LHCN-M2 (cell line): Measurements from ENCODE around the gene TMEM223. TPM values are rescaled to one million over a fixed set of nuclear protein-coding genes. Genes with fewer than 3 reads are reported as not detected.
A peak's percentile ranks its signal among the peaks of the same experiment; 100 is the strongest.
"Not testable (repeated sequence)": the region's sequence is repeated elsewhere in the genome, so short reads cannot be mapped to it uniquely, and the experiment has no call there.

Experiments used
- DNase-seq: peaks from one replicate; pipeline ENCODE4 v3.0.0-alpha.2; 2012; ENCODE audit warnings: low read depth
- polyA plus RNA-seq: library from polyadenylated mRNA; unstranded; fragments of >200 nt; gene quantifications from one replicate; pipeline ENCODE4 v1.2.1, GENCODE V29; 2012; ENCODE audit warnings: missing spikeins
- total RNA-seq: library from RNA; depleted of rRNA; stranded (reverse); fragments of >200 nt; gene quantifications from 2 replicates; pipeline ENCODE4 v1.2.3, GENCODE V29; 2014; rRNA removed

The TMEM223 gene, protein sequence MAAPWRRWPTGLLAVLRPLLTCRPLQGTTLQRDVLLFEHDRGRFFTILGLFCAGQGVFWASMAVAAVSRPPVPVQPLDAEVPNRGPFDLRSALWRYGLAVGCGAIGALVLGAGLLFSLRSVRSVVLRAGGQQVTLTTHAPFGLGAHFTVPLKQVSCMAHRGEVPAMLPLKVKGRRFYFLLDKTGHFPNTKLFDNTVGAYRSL
- total RNA-seq = 26.9 and 32.6 TPM in 2 replicates
- 16.8 TPM for polyA plus RNA-seq

DNA sequence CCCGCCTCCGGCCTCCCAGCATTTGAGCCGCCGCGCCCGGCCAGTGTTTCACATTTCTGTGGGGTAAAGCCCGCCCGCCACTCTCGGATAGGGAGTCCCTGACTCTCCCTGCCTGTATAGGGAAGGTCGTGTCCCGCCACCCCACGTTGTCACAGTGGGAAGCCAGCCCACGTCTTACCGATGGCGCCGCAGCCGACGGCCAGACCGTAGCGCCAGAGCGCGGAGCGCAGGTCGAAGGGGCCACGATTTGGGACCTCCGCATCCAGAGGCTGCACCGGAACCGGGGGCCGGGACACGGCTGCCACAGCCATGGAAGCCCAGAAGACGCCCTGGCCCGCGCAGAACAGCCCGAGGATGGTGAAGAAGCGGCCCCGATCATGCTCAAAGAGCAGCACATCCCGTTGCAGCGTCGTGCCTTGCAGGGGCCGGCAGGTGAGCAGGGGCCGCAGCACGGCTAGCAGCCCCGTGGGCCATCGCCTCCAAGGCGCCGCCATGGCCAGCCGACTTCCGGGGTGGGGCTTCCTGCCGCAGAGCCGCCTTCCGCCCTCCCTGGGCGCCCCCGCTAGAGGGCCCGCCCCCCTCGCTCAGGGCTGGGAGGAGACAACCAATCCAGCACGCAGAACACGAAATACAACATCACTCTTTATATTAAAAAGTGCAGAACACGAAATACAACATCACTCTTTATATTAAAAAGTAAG lies at the start of gene TMEM223:
TMEM223 (minus strand) TSS at position 506 of the 701 bp plus-strand sequence; CDS start at position 494, 12 bp downstream.
- DNase-seq = peak; percentile 76

DNA sequence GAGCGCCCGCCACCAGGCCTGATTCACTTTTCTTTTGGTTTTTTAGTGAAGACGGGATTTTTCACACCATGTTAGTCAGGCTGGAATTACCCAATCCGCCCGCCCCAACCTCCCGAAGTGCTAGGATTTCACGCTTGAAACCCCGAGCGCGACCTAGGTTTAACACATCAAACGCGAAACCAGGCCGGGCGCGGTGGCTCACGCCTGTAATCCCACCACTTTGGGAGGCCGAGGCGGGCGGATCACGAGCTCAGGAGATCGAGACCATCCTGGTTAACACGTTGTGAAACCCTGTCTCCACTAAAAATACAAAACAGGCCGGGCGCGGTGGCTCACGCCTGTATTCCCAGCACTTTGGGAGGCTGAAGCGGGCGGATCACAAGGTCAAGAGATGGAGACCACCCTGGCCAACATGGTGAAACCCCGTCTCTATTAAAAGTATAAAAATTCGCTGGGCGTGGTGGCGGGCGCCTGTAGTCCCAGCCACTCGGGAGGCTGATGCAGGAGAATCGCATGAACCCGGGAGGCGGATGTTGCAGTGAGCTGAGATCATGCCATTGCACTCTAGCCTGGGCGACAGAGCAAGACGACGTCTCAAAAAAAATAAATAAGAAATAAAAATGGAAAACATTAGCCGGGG lies 49.0 kb upstream of the TMEM223 start:
- DNase-seq = peak; percentile 73

DNA sequence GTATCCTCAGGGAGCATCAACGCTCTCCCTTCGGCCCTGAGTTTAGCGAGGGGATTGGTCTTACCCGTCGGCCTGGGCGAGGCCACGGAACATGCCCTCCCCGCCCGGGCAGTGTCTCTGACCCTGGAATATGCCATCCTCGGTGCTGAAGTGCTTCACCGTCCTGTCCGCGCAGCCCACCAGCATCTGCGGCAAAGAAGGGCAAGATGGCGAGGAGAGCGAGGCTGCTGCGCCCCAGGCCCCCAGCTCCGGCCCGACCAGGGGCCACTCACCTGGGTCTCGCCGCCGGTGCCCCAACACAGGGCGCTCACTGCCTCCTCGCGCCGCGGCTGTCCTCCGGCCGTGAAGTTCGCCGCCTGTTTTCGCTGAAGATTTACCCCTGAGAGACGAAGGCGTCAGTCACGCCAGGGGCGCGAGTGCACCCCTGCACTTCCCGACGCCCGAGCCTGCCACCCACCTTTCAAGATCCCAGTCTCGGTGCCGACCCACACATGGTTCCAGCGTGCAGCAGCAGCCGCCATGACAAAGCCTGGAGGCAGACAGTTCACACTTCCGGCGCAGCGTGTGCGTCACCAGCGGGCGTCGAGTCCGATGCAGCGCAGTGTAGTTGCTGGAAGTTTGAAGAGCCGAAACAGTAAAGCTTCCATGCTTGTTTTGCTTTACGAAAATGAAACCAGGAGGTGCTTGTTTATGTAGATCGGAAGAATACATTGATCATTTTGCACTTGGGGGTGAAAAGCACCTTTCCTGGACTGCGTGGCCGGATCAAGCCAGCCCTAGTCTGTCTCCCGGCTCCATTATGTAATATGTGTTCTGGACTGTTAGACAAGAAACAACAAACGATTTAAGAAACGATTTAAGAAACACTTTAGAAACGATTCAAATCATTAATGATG lies 47.5 kb upstream of the TMEM223 start, which contains the start of gene WDR74:
WDR74 (minus strand) TSS at position 541 of the 896 bp plus-strand sequence; CDS start at position 521, 20 bp downstream.
- peak; percentile 92 for DNase-seq

DNA sequence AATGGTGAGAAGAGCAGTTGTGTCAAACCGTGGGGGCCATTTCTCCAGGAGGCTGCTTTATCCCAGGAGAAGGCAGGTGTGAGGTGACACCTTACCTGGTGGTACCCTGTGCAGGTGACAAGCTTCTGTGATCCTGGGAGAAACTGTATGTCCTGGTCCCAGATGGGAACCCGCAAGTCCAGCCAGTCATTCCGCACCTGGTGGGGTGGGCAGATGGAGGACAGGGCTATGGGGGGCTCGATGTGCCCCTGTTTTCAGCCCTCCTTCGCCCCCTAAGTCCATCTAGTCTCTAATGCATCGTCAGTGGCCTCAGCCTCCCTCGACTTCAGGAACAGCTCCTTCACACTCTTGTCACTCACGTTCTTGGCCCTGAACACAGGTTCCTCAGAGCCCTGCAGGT lies 43.5 kb upstream of the TMEM223 start:
- DNase-seq = no peak

DNA sequence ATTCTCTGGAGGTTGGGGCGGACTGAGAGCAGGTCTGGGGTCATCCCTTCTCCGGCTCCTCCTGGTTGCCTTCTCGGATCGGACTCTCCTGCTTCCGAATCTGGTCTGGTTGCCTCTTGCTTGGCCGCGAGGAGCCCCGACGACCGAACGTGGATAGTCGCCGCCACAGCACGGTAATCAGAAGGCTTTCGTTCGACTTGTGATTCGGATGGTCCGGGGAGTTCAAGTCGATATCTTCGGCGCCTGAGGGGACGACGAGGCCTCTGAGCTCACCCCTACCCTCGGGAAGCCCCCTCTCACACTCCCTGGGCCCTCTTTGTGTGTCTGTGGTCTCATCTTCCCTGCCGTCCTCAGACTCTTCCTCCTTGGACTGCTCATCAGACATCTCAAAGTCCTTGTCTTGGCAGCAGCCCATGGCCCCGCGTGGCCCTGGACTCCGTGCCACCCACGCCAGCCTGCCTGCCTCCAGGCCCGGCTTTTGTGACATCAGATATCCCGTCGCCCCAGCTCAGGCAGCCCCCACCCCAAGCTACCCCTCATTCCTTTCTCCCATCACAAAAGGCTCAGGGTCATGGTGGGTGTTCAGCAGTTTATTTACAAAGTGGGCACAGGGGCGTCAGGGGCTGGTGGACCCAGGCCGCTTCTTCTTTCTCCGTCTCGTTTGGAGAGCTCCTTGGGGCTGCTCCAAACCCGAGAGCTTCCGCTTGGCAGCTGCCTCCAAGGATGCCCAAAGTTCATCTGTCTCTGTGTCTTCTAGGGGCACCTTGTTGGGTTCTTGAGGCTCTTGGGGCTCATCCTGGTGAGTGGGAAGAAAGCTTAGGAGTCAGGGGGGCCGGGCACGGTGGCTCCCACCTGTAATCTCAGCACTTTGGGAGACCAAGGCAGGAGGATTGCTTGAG lies 40.8 kb upstream of the TMEM223 start, which contains the start of gene TEX54:
TEX54 (minus strand) TSS at position 506 of the 899 bp plus-strand sequence.
- DNase-seq = no peak

DNA sequence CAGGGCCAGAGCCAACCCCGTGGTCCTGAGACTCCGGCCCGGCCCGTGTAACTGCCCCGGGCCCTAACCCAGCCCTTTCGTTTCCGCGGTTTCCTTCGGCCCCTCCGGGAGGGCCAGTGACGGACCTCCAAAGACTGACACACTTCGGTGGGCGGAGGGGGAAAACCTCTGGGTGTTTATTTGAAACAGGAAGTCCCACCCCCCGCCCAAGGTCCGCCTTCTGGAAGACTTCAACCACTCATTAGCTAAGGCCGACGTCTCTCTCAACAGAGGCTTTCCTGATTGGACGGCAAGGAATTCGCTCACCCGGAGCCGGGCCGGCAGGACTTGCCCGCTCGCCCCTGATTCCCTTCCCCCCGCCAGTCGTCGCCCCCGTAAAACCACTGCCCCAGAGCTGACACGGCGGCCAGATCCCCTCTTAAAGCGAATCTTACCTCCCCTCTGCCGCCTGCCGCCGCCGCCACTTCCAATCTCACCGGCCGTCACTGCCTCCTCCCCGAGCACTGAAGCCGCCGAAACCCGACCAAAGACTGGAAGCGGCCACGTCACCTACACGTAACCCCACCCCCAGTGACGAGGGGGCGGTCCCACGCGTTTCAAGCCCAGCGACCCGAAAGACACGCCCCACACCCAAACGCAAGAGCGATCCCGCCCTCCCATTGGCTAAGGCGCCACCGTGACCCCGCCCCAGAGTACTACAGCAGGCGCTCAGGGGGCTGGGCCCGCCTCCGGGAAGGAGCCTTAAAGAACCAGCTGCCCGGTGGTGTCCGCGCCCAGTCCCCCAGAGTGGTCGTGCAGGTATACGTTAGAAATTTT lies 39.9 kb upstream of the TMEM223 start, which contains the start of gene STX5:
STX5 (minus strand) TSS at position 532 of the 816 bp plus-strand sequence. CDS start 808 bp downstream, outside the sequence.
- peak; percentile 97 for DNase-seq

DNA sequence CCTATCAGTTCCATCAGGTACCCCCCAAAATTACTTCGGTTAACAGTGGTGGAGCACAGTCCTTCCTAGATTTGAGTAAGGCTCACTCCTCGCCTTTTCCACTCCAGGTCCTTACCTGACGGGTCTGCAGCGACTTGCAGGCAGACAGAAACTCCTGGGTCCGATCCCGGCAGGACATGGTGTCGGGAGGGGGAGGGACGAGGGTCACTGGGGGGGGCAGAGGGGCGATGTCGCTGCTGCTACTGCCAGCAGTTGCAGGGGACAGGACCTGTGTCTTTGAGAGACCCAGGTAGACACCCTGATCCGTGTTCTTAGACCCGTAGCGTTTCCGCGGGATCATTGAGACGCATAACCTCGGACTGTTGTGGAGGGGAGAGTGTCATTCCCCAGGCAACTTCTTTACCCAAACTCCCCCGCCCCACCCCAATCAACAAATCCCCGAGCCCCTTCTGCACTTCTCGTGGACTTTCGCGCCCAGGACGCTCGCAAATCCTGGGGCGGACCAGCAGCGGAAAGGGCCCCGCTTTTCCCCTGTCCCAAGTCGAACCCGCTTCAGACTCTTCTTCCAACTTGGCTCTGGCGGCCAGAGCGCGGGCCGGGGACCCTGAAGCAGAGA lies 39.2 kb upstream of the TMEM223 start:
- no peak for DNase-seq

DNA sequence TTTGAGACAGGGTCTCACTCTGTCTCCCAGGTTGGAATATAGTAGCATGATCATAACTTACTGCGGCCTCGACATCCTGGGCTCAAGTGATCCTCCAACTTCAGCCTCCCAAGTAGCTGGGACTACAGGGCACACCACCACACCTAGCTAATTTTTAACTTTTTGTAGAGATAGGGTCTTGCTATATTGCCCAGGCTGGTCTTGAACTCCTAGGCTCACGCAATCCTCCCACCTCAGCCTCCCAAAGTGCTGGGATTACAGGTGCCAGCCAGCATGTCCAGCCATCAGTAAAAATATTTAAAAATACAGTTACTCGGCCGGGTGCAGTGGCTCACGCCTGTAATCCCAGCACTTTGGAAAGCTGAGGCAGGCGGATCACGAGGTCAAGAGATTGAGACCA lies 36.3 kb upstream of the TMEM223 start:
- not testable (repeated sequence) for DNase-seq

DNA sequence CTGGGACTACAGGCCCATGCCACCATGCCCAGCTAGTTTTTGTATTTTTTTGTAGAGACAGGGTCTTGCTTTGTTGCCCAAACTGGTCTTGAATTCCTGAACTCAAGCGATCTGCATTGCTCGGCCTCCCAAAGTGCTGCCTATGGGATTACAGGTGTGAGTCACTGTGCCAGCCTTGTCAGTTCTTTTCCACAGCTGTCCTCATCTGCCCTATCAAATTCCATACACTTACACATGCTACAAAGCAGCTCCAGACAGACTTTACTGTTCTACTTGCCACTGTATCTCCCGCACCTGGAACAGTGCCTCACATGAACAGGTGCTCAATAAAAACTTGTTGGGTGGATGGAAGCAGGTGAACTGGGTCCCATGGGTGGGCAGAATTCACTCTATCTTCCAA lies 31.9 kb upstream of the TMEM223 start:
- peak; percentile 73 for DNase-seq

DNA sequence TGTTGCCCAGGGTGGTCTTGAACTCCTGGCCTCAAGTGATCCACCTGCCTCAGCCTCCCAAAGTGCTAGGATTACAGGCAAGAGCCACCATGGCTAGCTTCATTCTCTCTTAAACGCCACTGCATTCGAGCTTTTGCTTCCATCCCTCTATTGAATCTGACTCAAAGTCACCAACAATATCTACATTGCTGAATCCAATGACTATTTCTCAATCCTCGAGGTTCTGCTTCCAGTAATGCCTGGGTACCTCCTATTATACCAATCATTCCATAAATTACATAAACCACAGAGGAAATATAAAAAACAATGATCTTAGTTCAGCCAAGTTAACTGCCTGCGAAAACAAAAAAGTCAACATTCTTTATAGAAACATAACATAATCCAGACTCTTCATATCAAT lies 25.3 kb upstream of the TMEM223 start:
- DNase-seq = no peak

DNA sequence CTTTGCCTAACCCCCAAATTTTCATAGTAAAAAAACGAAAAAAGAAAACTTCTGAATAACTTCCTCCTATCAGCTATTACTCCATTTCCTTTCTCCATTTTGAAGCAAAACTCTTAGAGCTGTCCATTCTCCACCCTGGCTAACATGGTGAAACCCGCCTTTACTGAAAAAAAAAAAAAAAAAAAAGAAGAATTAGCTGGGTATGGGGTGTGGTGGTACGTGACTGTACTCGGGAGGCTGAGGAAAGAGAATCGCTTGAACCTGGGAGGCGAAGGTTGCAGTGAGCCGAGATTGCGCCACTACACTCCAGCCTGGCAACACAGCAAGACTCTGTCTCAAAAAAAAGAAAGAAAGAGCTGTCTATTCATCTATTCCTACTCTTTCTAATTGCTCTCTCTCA lies 24.8 kb upstream of the TMEM223 start:
- DNase-seq = no peak

DNA sequence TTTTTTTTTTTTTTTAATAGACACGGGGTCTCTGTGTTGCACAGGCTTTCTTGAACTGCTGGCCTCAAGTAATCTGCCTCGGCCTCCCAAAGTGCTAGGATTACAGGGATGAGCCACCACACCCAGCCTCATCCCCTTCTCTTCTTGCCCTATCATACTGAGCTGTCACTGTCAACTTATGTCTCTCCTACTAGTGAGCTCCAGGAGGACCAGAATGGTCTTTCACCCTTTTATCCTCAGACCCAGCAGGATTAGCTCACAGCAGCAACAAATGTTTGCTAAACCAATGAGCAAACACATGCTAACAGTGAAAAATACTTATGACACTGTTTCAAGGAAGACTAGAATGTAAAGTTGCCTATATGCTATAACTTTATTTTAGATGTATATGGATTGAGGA lies 19.9 kb upstream of the TMEM223 start:
- DNase-seq = no peak

DNA sequence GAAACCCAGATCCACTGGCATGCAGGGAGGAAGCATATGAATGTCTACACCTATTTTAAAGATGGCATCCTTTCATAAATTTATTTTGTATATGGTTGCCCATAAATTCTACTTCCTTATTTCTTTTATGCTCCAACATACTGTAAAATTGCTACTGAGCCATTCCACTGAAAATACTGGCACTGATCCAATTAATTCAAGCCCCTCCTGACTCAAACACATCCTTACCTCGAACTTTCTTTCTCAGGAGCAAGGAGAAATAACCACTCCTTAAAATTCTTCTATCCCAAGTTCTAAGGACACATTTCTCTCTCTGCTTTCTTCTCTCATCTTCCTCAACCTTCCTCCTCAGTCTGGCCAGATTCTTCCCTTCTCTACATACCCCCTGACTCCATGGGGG lies 18.9 kb upstream of the TMEM223 start:
- DNase-seq = no peak

DNA sequence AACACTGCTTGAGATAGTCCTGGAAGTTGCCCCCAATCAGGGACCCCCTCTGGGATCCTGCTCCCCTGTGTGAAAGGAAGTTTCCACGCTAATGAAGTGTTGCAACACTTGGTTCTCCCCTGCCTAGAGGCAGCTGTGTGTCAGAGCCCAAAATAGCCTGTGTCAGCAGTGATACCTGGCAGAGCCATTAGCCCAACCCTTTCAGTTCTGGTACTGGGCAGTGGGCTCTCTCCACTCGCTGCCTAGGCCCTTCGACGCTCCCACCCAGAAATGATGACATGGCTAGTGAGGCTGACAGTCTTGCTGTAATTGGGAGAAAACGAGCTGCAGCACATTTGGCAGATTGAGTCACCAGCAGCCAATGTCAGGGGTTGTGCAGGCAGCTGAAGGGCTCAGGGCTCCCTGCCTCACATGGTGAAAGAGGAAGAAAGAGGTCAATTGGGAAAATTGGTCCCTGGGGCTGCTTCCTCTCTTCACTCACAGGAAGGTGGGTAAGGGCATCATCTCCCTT lies 14.9 kb upstream of the TMEM223 start:
- DNase-seq = peak; percentile 43

DNA sequence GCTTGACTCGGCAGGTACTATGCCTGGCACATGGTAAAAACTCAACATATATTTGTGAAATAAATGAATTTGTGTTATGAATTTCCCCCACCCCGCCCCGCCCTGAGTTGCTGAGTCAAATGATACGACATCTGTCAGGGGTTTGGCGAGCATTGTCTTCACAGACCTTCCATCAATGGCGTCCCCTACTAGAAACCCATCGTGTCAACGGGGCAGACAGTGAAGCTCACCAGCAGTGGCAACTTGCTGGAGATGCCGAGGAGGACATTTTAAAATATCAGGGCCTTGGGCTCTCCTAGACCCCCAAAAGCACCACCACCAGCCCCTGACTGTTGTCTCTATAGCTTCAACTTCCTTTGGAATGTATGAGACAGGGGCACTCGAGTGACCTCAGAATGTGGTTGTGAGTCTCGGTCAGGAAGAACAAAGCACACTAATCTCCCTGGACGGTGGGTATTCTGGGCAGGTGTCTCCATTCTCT lies 14.2 kb upstream of the TMEM223 start:
- peak; percentile 32 for DNase-seq

DNA sequence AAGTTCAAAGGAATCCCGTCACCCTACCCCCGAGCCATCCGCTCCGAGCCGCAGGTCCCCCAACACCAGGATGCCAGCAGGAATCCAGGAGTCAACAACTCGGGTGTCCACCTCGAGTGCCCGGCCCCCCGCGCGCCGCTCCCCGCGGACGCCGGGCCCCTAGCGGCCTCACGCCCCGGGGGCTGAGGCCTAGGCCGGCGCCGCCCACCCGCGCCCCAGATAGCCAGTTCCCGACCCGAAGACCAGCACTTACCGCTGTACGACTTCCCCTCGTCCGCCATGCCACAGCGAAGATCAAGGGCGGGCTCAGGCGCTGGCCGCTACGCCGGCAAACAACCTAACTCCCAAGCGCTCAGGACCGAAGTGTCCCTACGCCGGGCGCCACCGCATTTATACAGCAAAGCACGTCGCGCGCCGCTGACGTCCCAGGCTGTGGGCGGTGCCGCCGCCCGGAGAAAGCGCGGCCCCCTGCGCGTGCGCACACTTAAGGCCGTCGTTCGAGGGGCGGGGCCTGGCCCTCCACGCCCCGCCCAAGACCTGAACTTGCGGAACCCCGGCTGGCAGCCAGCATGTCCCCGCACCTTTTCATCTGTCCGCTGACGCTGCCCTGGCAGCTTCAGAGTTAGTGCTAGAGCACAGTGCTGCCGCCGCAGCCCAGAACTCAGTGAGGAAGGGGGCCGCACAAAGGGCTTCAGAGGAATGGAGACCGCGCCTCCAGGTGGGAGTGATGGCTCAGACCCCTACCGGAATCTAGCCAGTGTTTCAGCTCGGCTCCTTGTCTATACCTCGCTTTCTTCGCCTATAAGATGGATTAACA lies 13.5 kb upstream of the TMEM223 start, which contains the start of gene NXF1:
NXF1 (minus strand) TSS at position 365 of the 817 bp plus-strand sequence; CDS start at position 281, 84 bp downstream.
- DNase-seq = peak; percentile 91

DNA sequence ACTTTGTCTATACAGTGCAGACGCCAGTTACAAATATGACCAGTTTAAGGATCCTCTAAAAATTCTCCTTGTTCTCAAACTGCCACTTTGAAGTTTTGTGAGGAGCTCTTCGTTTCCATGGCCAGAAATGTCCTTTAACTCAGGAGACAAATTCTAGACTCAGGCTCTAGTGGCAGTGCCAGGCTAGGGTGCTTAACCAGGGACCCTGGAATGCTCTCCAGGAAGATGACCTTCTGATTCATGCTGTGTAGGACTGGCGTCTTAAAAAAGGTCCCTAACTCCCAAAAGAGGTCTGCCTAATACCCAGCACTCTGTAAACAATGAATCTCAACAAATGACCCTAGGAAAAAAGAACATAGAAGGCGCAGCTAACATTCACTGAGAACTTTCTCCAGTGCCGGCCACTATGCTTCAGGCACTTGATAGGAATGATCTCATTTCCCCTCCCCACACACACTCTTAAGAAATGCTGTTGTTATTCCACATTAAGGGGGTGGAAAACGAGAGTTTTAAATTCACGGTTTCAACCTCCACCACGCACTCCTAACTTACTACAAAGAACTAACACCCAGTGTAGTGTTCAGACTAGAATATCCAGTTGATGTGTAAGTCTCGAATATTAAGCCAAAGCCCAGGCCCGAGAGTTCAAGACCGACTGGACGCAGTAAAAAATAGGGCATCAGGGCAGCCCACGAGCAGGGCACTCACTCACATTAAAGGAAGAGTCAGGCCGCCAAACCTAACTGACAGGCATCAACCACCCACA lies 12.7 kb upstream of the TMEM223 start:
- DNase-seq = peak; percentile 21
